Hindlimb muscle (tissue), 1 donor: ENCODE data around the gene PACSIN1. TPM values are rescaled to one million over a fixed set of nuclear protein-coding genes. Genes with fewer than 3 reads are reported as not detected.
A peak's percentile ranks its signal among the peaks of the same experiment; 100 is the strongest.

Source experiments
- DNase-seq: peaks from one replicate; pipeline ENCODE4 v3.0.0-alpha.2; 2013
- polyA plus RNA-seq: library from polyadenylated mRNA; unstranded; fragments of 120-200 nt; gene quantifications from one replicate; pipeline ENCODE4 v1.2.1, GENCODE V29; 2013; ENCODE audit not compliant: insufficient read length

PACSIN1 gene
- polyA plus RNA-seq, 1 donor, result 1.1 TPM

DNA sequence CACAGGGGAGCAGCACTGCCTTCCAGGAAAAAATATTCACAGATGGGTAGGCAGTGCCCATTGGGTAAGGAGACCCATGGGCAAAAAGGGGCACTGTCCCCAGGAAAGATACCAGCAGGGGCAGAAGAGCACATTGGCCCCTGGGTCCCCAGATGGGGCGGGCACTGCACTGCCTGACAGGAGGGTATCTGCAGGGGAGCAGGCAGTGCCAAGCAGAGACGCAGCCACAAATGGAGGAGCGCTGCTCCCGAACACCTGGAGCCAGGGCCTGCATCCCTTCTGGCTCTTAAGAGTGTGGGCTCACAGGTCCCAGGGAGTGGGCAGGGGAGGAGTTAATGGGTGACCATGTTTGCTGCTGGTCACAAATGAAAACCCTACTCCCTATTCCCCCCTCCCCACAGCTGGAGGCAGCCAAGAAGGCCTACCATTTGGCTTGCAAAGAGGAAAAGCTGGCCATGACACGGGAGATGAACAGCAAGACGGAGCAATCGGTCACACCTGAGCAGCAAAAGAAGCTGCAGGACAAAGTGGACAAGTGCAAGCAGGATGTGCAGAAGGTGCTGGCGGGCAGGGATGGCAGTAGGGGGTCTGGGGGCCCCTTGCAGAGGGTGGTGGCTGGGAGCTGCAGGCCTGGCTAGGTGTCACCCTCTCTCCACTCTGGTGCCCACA is 63.3 kb downstream of the PACSIN1 start:
- DNase-seq, result no peak

DNA sequence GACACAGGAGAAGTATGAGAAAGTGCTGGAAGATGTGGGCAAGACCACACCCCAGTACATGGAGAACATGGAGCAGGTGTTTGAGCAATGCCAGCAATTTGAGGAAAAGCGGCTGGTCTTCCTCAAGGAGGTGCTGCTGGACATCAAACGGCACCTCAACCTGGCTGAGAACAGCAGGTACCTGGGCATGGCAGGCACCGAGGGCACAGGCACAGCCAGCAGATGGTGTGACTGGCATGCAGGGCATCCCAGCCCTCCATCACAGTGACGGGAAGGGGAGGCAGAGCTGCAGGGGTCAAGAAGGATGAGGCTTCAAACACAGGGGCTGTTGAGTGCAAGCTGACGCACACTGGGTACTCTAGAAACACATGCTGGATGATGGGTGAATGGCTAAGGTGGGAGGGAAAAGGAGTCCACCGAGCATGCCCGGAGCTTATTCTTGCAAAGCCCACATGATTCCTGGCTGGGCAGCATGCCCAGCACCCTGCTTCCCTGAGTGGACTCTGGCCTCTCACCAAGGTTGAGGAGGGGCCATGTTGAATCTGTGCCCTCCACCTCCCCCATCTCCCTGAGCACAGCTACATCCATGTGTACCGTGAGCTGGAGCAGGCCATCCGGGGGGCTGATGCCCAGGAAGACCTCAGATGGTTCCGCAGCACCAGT is 63.9 kb downstream of the PACSIN1 start:
- DNase-seq, result no peak

DNA sequence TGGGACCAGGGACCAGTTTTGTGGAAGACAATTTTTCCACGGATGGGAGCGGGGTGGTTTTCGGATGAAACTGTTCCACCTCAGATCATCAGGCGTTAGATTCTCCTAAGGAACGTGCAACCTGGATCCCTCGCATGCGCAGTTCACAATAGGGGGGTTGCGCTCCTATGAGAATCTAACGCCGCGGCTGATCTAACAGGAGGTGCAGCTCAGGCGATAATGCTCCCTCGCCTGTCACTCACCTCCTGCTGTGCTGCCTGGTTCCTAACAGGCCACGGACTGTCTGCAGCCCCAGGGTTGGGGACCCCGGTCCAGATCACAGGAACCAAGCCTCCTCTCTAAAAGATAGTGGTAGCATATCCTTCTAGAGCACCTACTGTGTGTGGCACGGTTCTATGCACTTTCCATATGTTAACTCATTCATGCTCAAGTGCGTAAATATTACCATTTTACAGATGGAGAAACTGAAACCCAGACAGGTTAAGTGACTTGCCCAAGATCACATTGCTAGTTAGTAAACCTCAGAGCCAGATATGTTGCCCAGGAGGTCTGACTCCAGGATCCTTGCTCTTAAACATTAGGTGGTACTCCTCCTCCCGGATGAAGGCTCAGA is 65.0 kb downstream of the PACSIN1 start:
- no peak for DNase-seq

DNA sequence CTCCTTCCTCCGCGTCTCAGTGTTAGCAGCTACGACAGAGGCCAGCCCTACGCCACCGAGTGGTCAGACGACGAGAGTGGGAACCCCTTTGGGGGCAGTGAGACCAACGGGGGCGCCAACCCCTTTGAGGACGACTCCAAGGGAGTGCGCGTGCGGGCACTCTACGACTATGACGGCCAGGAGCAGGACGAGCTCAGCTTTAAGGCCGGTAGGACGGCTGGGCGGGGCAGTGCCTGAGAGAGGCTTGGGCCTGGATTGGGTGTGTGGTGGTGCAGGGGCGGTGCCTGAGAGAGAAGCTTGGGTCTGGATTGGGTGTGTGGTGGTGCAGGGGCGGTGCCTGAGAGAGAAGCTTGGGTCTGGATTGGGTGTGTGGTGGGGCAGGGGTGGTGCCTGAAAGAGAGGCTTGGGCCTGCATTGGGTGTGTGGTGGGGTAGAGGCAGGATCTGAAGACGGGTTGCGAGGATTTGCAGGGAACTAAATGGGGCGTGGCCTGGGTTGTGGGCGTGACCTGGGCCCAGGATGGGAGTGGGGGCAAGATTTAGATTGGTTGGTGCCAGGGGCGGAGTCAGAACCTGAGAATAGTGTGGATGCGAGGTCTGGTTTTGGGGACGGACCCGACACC is 65.8 kb downstream of the PACSIN1 start:
- DNase-seq, result peak; percentile 67

- DNase-seq, result no peak
These were observed 66.4 kb downstream of the PACSIN1 start for GRCh38 chr6:34532230-34532629.

- no peak for DNase-seq
These were observed 68.3 kb downstream of the PACSIN1 start for GRCh38 chr6:34534146-34534545.

- no peak for DNase-seq
These were observed 68.8 kb downstream of the PACSIN1 start for GRCh38 chr6:34534656-34535055.

DNA sequence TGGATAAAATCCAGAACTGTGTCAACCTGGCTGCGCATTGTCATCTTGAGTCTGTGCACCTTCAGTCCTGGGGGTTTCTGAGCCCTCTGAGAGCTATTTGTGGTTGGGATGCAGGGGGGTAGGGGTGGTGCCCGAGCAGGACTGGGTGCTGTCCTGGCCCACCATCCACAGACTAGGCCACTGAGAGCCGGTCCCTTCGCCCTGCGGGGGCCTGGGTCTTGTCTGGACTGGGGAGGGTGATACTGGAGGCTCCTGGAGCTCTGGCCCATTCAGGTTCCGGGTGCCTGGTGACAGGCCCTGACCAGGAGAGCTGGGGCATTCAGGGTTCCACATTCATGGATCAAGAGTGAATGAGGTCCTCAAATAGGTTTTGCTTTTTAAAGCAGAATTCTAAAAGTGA is 69.3 kb downstream of the PACSIN1 start:
- no peak for DNase-seq

DNA sequence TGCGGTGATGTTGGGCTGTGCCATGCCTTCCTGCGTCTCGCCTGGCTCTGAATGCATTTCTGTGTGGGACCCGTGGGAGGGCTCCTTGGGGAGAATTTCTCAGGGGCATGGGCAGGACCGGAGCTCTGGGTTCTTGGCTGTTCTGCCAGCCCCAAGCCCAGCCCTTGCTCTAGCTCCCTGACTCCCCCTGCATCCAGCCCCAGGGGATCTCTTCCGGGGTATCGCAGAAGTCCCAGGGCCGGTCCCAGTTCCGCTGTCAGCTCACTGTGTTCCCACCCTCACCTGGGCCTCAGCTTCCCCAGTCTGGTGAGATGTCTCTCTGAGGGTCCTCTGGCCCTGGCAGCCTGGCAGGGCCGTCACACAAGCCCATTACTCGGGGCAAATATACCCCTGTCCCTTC is 69.8 kb downstream of the PACSIN1 start:
- DNase-seq, result no peak

DNA sequence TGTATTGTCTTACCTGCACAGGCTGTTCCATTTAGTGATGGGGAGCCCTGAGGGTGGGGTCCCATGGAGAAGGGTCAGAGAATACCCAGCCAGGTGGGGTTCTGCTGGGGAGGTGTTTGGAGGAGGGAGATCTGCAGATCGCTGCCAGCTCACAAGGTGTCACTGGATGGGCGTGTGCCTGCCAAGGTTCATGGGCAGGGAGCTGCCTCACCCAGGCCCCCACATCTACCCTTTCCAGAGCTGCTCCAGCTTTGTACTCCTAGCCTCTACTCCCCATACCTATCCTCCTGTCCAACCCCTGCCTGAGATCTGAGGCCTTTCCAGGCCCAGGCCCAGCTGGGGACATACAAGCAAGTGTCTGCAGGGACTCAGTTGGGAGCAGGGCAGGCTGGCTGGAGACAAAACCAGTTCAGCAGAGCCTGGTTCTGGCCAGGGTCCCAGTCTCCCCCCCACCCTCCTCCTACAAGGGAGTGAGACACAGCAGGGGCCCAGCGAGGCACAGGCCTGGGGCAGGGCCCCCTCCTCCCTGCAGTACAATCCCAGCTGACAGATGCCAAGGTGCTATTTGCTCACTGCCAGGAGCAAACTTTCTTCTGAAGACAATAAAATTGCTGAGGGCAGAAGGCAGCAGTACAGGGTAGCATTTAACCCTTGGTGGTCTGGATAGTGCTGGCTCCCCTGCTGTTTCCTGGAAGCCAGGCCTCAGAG is 70.5 kb downstream of the PACSIN1 start:
- DNase-seq, result no peak

DNA sequence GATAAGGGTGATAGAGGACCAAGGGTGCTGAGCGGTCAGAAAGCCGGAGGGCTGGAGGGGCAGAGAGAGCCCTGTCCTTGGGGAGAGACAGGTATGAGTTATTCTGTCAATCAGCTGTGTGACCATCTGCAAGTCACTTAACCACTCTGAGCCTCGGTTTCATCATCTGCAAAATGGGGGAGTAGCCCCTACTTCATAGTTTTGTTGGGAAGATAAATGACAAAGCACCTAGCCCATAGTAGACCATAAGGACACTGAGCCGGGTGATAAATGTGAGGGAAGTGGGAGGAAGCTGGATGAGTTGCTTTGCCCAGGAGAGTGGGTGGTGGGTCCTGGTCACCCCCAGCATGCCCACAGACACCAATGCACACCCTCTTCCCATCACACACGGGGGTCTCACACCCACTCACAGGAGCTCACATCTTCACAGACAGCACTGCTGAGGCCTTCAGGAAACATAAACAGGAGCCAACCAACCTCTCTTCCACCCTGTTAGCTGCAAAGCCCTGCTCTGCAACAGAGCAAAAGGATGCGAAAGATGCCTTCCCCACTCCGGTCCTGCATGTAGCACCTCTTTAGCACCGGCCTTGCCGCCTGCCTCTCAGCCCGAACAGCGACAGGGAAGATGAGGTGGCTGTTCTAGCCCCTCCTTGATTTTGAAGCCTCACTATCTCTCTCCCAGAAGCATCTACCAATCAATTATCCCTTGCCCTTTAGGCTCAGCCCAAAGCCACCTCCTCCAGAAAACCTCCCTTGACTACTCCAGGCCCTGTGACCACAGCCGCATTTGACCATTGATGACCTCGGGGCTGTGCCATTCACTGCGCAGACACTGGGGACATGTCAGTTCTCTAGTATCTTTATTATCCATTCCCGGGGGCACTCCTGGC is 71.3 kb downstream of the PACSIN1 start:
- no peak for DNase-seq

DNA sequence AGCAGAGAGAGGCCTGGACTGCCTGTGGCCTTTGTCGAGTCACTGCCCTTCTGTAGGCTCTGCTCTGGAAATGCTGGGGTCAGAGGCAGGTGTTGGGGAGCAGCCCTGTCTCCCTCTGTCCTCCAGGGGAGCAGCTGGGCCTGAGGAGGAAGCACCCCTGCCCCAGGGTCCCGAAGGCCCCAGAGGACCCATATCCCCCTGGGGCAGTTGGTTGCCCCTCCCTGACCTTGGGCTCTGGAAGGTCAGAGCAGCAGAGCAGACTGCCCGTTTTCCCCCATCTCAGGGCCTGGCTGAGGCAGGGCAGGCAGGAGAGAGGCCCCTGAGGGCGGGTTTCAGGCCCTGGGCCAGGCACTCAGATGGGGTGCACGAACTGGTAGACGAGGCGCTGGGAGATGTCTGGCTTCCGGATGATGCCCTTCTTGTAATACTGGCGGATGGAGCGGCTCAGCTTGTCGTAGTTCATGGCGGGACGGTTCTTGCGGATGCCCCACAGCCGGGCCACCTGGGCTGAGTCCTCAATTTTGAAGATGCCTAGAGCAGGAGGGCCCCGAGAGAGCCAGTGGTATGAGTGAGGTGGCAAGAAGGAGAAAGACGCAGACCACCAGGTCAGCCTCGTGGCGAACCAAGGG is 72.2 kb downstream of the PACSIN1 start:
- DNase-seq, result no peak

GRCh38 chr6:34538581-34538980 is 72.7 kb downstream of the PACSIN1 start:
- no peak for DNase-seq

DNA sequence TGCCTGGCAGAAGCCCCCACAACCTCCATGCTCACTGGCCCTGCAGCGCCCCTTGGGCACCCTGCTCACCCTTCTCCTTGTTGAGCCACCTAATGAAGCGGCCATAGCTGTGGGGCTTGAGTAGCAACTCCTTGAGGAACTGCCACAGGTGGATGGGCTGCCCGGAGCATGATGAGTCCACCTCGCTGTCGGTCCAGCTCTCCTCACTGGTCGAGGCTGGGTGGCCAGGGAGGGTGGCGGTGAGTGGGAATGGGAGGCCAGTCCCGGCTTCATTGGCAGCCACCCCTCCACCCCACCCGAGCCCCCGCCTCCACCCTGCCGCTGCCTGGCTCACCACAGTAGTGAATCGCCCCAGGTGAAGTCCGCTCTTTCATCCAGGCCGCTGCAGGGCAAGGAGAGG is 73.3 kb downstream of the PACSIN1 start:
- no peak for DNase-seq

DNA sequence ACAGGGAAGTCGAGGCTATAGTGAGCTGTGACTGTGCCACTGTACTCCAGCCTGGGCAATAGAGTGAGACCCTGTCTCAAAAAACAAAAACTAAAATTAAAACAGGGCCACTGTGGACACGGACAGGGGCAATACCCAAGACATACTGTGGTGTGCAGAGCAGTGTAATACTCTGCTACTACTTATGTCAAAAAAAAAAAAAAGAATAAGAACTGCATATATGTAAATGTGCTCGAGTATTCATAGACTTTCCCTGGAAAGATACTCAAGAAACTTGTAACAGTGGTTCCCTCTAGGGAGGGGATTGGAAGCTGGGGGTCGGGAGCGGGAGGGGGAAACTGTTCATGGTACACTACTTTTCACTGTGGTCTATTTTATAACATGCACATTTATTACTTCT is 74.3 kb downstream of the PACSIN1 start:
- DNase-seq, result no peak

DNA sequence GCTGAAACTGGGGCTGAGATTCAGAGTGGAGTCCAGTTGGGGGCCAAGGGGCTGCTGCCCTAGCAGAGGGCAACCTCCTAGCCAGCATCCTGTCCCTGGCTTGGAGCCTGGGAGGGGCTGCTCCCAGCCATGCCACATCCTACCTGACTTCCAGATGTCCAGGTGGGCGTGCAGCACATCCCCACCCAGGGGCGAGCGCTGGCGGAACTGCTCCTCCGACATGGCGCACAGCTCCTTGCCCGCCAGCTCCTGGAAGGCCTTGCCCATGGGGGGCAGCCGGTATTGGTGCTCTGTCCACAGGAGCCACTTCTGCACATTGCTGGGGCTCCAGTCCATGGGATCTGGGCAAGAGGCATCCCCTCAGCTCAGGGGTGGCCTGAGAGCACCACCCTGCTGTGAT is 75.0 kb downstream of the PACSIN1 start:
- DNase-seq, result no peak

GRCh38 chr6:34543421-34543820 is 77.5 kb downstream of the PACSIN1 start:
- DNase-seq, result no peak

DNA sequence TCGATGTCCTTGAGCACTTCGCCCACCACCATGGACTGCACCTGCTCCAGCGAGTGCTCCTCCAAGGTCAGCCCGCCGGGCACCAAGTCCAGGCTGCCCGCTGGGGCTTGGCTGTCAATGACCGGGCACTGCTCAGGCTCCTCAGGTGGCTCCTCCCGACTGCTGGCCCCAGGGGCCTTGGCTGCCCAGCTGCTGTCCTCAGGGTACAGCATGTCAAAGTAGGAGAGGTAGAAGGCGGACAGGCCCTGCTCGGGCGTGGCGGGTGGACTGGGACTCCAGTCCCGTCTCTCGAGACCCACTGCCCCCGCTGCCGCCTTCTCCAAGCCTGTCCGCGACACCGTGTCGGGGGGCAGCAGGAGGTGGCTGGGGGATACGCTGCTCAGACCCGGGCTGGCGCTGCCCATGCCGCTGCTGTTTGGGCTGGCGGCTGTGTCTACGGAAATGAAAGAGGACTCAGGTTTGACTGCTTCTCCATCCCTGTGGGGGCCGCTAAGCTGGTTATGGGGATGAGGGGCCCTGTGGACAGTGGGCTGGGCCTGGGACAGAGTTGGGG is 78.3 kb downstream of the PACSIN1 start:
- no peak for DNase-seq

DNA sequence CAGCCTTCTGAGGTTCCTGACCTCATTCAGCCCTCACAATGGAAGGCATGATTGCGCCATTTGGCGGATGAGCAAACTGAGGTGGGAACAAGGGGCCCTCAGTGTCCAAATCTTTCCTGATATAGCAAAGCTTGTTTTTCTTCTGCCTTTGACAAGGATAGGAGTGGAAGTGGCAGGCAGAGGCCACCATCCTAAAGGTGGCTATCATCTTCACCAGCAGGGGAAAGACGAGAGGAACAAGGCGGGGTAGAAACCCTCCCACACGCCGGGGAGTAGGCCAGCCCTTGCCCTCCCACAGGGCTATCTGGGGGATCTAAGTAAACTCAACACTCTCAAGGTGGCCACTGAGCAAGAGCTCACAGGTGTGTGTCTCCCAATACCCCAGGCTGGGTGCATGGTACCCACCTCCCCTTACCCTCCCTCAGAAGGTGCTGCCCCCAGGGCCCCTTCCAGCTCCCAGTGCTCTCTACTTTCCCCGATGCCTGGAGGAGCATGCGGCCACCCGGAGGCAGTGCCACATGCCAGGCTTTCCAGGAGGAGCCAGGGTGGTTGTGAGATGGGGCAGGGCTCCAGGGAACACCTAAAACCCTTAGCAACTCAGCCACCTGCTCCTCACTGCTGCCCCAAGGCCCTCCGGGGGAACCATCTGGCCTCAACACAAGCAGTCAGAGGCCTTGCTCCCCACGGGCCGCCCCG is 79.0 kb downstream of the PACSIN1 start:
- no peak for DNase-seq

GRCh38 chr6:34546551-34547321 is 80.9 kb downstream of the PACSIN1 start:
- DNase-seq, result no peak
